CD4-positive, alpha-beta T cell treated with Interleukin-15 for 1 hour (primary cell): Measurements from ENCODE around the gene GINM1.

ENCODE experiments used
- DNase-seq: peaks from one replicate; pipeline ENCODE4 v3.0.0-alpha.2; 2020

The GINM1 gene

GRCh38 chr6:149565527-149566409 is at the start of gene GINM1:
Gene GINM1, plus strand, starts transcription at chr6:149566375. Its CDS starts 40 bp downstream, at chr6:149566415.
- DNase-seq = peak; percentile 95

- DNase-seq = no peak
Measured at GRCh38 chr6:149529650-149530049, 36.5 kb upstream of the GINM1 start.

- DNase-seq = no peak
Measured at GRCh38 chr6:149534742-149535141, 31.4 kb upstream of the GINM1 start.

GRCh38 chr6:149541139-149541538 is 25.0 kb upstream of the GINM1 start:
- DNase-seq = no peak

GRCh38 chr6:149544646-149545257 is 21.4 kb upstream of the GINM1 start:
- no peak for DNase-seq

GRCh38 chr6:149545258-149545753 is 20.9 kb upstream of the GINM1 start:
- DNase-seq = peak; percentile 85

- peak; percentile 96 for DNase-seq
Measured at GRCh38 chr6:149545754-149546471, 20.3 kb upstream of the GINM1 start, which contains the start of gene PPIL4. Gene PPIL4, minus strand, starts transcription at chr6:149546043. Its CDS starts 38 bp downstream, at chr6:149546005.

- DNase-seq = no peak
Measured at GRCh38 chr6:149551920-149552319, 14.3 kb upstream of the GINM1 start.

GRCh38 chr6:149558029-149558428 is 8.1 kb upstream of the GINM1 start:
- DNase-seq = no peak

GRCh38 chr6:149559389-149559788 is 6.8 kb upstream of the GINM1 start:
- no peak for DNase-seq

- no peak for DNase-seq
Measured at GRCh38 chr6:149560736-149561135, 5.4 kb upstream of the GINM1 start.

- no peak for DNase-seq
Measured at GRCh38 chr6:149563203-149563927, 2.8 kb upstream of the GINM1 start.

GRCh38 chr6:149563928-149564325 is 2.2 kb upstream of the GINM1 start:
- DNase-seq = no peak

- DNase-seq = peak; percentile 47
Measured at GRCh38 chr6:149566410-149567193, 427 bp downstream of the GINM1 start.

- no peak for DNase-seq
Measured at GRCh38 chr6:149567194-149567586, 1.0 kb downstream of the GINM1 start.

- no peak for DNase-seq
Measured at GRCh38 chr6:149567945-149568585, 1.9 kb downstream of the GINM1 start.

- no peak for DNase-seq
Measured at GRCh38 chr6:149580880-149581279, 14.7 kb downstream of the GINM1 start.

- DNase-seq = no peak
Measured at GRCh38 chr6:149581349-149581748, 15.2 kb downstream of the GINM1 start.

GRCh38 chr6:149586149-149586548 is 20.0 kb downstream of the GINM1 start:
- no peak for DNase-seq

GRCh38 chr6:149592983-149593382 is 26.8 kb downstream of the GINM1 start:
- no peak for DNase-seq

- DNase-seq = no peak
Measured at GRCh38 chr6:149593408-149593807, 27.2 kb downstream of the GINM1 start.
